GM12892 (cell line): ENCODE data around the gene MAGI2.

Experiments
- DNase-seq: peaks from one replicate; pipeline ENCODE4 v3.0.0; 2011; ENCODE audit not compliant: insufficient read length
- FAIRE-seq: peaks from 2 replicates; lab custom pipeline; 2011; peaks lifted over from hg19 to GRCh38; lab: Jason Lieb, UNC
- POLR2A ChIP-seq: IDR thresholded peaks from 2 replicates; pipeline ENCODE4 v1.6.1; 2011; ENCODE audit warnings: low read depth, low read length, control low read depth
- POLR2AphosphoS5 ChIP-seq: IDR thresholded peaks from 2 replicates; pipeline ENCODE4 v1.6.1; 2011; ENCODE audit warnings: low read depth, low read length, control low read depth
- TAF1 ChIP-seq: IDR thresholded peaks from 2 replicates; pipeline ENCODE4 v1.6.1; 2011; ENCODE audit warnings: low read depth, mild to moderate bottlenecking, control low read depth, low read length, borderline replicate concordance

Gene MAGI2

DNA sequence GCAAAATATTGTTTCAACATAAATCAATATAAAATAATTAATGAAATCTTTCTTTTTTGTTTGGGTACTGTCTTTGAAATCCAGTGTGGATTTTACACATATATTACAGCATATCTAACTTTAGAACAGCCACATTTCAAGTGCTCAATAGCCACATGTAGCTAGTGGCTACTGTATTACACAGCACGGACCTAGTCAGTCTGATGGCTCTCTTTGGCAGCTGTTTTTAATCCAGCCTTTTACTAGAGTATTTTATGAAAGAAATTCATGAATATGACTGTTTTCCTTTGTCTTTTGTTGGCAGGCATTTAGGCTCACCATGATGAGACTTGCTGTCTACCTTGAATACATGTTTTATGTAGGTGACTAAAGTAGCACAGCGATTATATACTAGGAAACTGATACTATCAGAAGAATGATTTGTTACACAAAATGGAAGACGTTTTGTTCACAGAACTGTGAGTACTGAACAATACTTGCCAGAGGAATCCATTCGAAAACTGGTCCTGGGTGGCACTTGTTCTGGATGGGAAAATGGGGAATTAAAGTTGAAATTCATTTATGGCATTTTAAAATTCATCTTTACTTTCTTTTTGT lies 1268.2 kb downstream of the MAGI2 start:
- TF ChIP-seq POLR2A, result no peak
- no peak for TF ChIP-seq TAF1
- DNase-seq, result no peak
- no peak for FAIRE-seq

GRCh38 chr7:78184299-78184698 lies 1269.2 kb downstream of the MAGI2 start:
- TF ChIP-seq POLR2AphosphoS5 (no peak), TAF1 (no peak), POLR2A (no peak)
- FAIRE-seq (no peak), DNase-seq (no peak)

GRCh38 chr7:78179827-78180477 lies 1273.5 kb downstream of the MAGI2 start:
- no peak for DNase-seq
- no peak for FAIRE-seq
- TF ChIP-seq POLR2A (no peak), TAF1 (no peak), POLR2AphosphoS5 (no peak)

DNA sequence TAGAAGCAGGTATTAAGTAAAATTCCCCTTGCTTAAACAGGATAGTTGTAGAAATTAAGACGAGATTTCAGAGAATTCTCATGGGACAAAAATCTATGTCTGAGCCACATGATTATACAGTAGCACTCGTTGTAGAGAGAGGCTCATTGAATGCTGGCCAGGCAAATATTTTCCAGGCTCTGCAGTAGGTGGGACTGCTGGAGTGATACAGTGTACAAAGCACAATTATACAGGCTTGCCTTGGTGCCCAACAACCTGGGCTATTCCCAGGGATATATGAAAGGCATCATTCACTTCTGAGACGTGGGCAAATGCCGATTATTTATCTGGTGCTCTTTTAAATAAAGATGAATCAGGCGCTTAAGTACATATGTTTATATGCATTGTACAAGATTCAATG lies 1274.3 kb downstream of the MAGI2 start:
- DNase-seq, result no peak
- FAIRE-seq, result no peak
- TF ChIP-seq POLR2A (no peak), POLR2AphosphoS5 (no peak), TAF1 (no peak)

DNA sequence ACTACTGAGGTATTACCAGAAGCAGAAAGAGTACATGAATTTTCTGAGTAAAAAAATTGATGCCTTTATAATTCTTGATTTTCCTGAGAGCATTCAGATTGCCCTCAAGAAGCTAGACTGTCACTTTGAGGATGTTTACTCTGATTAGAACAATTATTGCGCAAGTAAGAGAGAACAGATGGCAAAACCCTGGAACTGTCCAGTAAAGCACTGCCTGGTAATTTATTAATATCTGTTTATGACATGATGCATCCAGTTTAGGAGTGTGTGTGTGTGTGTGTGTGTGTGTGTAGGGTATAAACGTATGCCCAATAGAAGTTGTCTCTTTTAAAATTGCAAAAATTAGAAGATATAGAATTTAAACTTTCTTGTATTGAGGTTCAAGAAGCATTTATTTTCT lies 1275.1 kb downstream of the MAGI2 start:
- DNase-seq, result no peak
- FAIRE-seq, result no peak

GRCh38 chr7:78176171-78176570 lies 1277.3 kb downstream of the MAGI2 start:
- FAIRE-seq, result no peak
- no peak for TF ChIP-seq POLR2A
- no peak for TF ChIP-seq TAF1
- TF ChIP-seq POLR2AphosphoS5, result no peak
- DNase-seq, result no peak

More for the DNA sequence above, 1275.1 kb downstream of the MAGI2 start:
- TF ChIP-seq TAF1, result no peak
- TF ChIP-seq POLR2A, result no peak
- no peak for TF ChIP-seq POLR2AphosphoS5

DNA sequence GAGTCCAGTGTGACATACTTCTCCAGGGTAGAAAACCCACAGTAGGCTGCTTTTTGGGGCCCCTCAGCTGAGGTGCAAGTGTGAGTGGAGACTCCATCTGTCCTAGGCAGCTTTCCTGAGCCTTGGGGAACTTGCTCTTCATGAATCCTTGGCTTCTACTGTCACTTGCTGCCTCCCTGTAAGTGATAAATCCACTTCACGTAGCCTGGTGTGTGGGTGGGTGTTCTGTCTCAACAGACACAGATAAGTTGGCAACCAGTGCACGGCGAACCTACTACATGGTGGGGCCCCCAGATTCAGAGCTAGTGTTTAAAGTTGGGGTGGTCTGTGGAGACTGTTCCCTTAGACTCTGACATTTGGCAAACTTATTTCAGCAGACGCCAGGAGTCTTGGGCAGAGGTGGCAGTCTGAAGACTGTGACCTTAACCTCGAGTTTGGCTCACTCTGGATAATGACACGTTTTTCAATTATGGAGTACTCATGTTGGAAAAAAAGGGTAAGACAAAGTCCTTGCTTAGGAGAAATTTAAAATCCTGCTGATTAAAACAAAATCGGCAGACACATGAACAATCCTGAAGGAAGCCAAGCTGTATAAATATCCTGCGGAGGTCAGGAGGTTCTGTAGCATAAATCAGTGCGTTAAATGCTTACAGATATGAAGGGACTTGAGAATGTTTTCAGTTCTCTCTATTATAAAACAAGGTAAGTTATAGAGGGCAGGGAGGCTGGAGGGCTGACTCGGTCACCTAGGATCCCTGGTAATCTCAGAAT lies 1278.0 kb downstream of the MAGI2 start:
- TF ChIP-seq TAF1, result no peak
- no peak for TF ChIP-seq POLR2AphosphoS5
- no peak for TF ChIP-seq POLR2A
- DNase-seq (no peak), FAIRE-seq (no peak)

- DNase-seq (no peak), FAIRE-seq (no peak)
- TF ChIP-seq POLR2AphosphoS5, result no peak
- no peak for TF ChIP-seq POLR2A
- TF ChIP-seq TAF1, result no peak
Measured at GRCh38 chr7:78173666-78174065, 1279.8 kb downstream of the MAGI2 start.

DNA sequence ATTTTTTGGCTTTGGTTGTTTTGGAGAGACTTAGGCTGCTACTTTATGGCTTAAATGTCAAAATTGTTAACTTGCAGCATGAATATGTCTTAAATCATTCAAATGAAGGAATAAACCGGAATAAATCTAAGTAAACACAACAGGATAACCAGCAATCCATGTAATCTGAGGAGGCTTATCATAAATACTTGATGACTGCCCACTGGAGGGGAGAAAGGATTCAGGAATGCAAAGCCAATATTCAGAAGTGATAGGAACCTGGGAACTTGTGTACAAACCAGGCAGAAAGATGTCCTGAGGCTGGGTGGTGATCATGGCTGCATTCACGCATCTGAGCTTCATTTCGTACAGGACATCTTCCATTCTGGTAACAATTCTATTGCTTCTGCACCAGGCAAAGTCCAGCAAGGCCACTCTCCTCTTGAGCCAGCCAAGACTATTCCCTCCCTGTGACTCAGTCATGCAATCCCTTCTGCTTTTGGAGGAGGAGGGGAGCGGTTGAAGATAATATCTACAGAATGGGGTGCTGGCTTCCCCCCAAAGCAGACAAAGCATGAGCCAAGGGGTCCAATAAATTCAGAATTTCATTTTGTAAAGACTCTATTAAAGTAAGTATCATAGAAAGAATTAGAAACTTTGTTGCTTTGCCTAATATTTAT lies 1280.4 kb downstream of the MAGI2 start:
- DNase-seq, result no peak
- TF ChIP-seq TAF1 (no peak), POLR2AphosphoS5 (no peak), POLR2A (no peak)
- FAIRE-seq, result no peak

DNA sequence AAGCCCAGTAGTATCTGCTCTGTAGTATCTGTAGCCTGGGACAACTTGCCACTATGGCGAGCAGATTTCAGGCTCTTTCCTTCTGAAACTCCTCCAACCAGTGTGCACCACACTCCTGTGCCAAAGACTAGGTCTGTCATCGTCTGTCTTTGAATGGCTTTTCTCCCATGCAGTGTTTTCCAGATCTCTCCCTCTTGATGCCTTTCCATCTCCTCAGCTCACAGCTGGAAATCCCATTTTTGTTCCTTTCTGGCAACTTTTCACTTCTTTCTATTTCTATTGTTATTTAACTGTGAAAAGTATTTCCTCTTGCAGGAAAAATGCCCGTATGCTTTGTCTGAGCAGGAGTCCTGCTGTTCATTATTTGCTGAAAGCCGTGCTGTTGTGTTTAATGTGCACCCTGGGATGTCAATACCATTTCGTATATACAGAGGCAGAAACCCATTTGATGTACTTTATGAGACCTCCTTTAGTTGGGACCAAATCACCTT lies 1281.2 kb downstream of the MAGI2 start:
- FAIRE-seq (no peak), DNase-seq (no peak)
- no peak for TF ChIP-seq TAF1
- no peak for TF ChIP-seq POLR2A
- no peak for TF ChIP-seq POLR2AphosphoS5

- TF ChIP-seq POLR2A (no peak), TAF1 (no peak), POLR2AphosphoS5 (no peak)
- DNase-seq (no peak), FAIRE-seq (no peak)
Measured at GRCh38 chr7:78171398-78171797, 1282.1 kb downstream of the MAGI2 start.
